Endodermal cell (in vitro differentiated cells): ENCODE results near the gene PTGFR. TPM values are rescaled to one million over a fixed set of nuclear protein-coding genes. Genes with fewer than 3 reads are reported as not detected.

Source experiments
- DNase-seq: peaks from one replicate; pipeline ENCODE4 v3.0.0-alpha.2; 2017
- H3K27ac ChIP-seq: 2 replicates; pipeline ENCODE4 v1.5.1; 2013; ENCODE audit warnings: mild to moderate bottlenecking, low read depth, low read length, moderate library complexity
- H3K27me3 ChIP-seq: 2 replicates; pipeline ENCODE4 v1.6.1; 2013; ENCODE audit warnings: mild to moderate bottlenecking, low read length, moderate library complexity; ENCODE audit not compliant: insufficient read depth, control insufficient read depth, poor library complexity, severe bottlenecking
- H3K36me3 ChIP-seq: 2 replicates; pipeline ENCODE4 v1.7.0; 2013; ENCODE audit warnings: mild to moderate bottlenecking, low read length, moderate library complexity; ENCODE audit not compliant: control insufficient read depth, insufficient read depth
- H3K4me1 ChIP-seq: one replicate; pipeline ENCODE4 v1.7.0; 2013; ENCODE audit warnings: low read length; ENCODE audit not compliant: control insufficient read depth, insufficient read depth
- H3K4me3 ChIP-seq: 2 replicates; pipeline ENCODE4 v1.5.1; 2013; ENCODE audit warnings: mild to moderate bottlenecking, low read length, moderate library complexity
- H3K9ac ChIP-seq: 2 replicates; pipeline ENCODE4 v1.6.1; 2013; ENCODE audit warnings: mild to moderate bottlenecking, low read length, moderate library complexity; ENCODE audit not compliant: poor library complexity, severe bottlenecking; ENCODE audit errors: extremely low read depth
- H3K9me3 ChIP-seq: 2 replicates; pipeline ENCODE4 v1.6.1; 2013; ENCODE audit warnings: mild to moderate bottlenecking, low read length, moderate library complexity; ENCODE audit not compliant: control insufficient read depth
- H3K27ac Mint-ChIP-seq: 2 replicates; pipeline ENCODE4 v1.8.0; 2020; ENCODE audit warnings: mixed read lengths
- H3K27me3 Mint-ChIP-seq: 2 replicates; pipeline ENCODE4 v1.8.0; 2021; ENCODE audit warnings: mild to moderate bottlenecking, mixed read lengths; ENCODE audit not compliant: insufficient read depth
- H3K36me3 Mint-ChIP-seq: 2 replicates; pipeline ENCODE4 v1.8.0; 2020; ENCODE audit warnings: low read depth, mixed read lengths
- H3K4me1 Mint-ChIP-seq: 2 replicates; pipeline ENCODE4 v1.8.0; 2020; ENCODE audit warnings: mixed read lengths
- H3K4me3 Mint-ChIP-seq: 2 replicates; pipeline ENCODE4 v1.8.0; 2020; ENCODE audit warnings: mild to moderate bottlenecking, moderate library complexity, mixed read lengths
- H3K9me3 Mint-ChIP-seq: 2 replicates; pipeline ENCODE4 v1.8.0; 2020; ENCODE audit warnings: mild to moderate bottlenecking, mixed read lengths
- CTCF ChIP-seq: fragments of 200-600 bp; sonication (generic); conservative IDR thresholded peaks from 2 replicates; pipeline ENCODE4 v1.5.0; 2021; ENCODE audit warnings: antibody characterized with exemption, mild to moderate bottlenecking
- WGBS, 2 experiments: methylation state at CpG; one replicate each; pipeline versions ENCODE4 v1.1.5 to v1.1.7; 2013; ENCODE audit warnings: missing lambda C conversion rate in 2 of 2, mixed read lengths in 1 of 2; ENCODE audit not compliant: insufficient coverage in 1 of 2, insufficient read length in 1 of 2; 5-methylcytosine and 5-hydroxymethylcytosine counted together
- long read RNA-seq, 4 experiments: library from polyadenylated mRNA in 2 of 4; library from RNA in 1 of 4; library from capped mRNA in 1 of 4; stranded (forward) in 3 of 4; unstranded in 1 of 4; transcript quantifications; one replicate each; pipeline ENCODE4 v2.0.0, GENCODE V29; 2020 to 2021; ENCODE audit warnings: inconsistent platforms in 1 of 4
- polyA plus RNA-seq, 2 experiments: library from polyadenylated mRNA; stranded (reverse); fragments of 50-300 nt; gene quantifications; one replicate each; pipeline ENCODE4 v1.2.3, GENCODE V29; 2013
- total RNA-seq, 2 donors: library from RNA; stranded (reverse); fragmentation: NEBNext Ultra II Directional in 1 of 2; extraction: Animal tissue kit (Norgen Biotek cat#: 25700) in 1 of 2; gene quantifications; 2 replicates in 1 of 2; 3 replicates in 1 of 2; pipeline ENCODE4 v1.2.1, GENCODE V29; 2021

PTGFR gene
- under 1 TPM; 0.09 to 0.38 TPM for total RNA-seq
- 0.78 TPM for polyA plus RNA-seq (2013, experiment 1 of 2)
- polyA plus RNA-seq (2013, experiment 2 of 2), result 0.70 TPM
- long read RNA-seq, experiment 1, result 0 reads
- long read RNA-seq, experiment 2, result 0 reads
- long read RNA-seq, experiment 3, full-length matches to known transcripts, result 1 of 1 reads
- long read RNA-seq, experiment 3, partial matches to known transcripts, result 0 of 1 reads
- long read RNA-seq, experiment 3, other reads (novel, unspliced or antisense), result 0 of 1 reads
- long read RNA-seq, experiment 4, result 0 reads

- H3K36me3 Mint-ChIP-seq, result no peaks in the 10 kb centered on the region
- 0 to 1% methylated on average over 11 to 42 of the region's 42 CpGs for WGBS, 2 experiments
- H3K27ac Mint-ChIP-seq, result no peak within 1 kb of the TSS
- Histone ChIP-seq H3K9ac (no peak within 1 kb of the TSS), H3K36me3 (no peaks in the 10 kb centered on the region), H3K9me3 (no peaks in the 10 kb centered on the region), H3K4me1 (no peaks in the 10 kb centered on the region), H3K27ac (no peak within 1 kb of the TSS), H3K27me3 (peaks cover 45% of the 10 kb centered on the region), H3K4me3 (peak within 1 kb of the TSS; percentile 91)
- TF ChIP-seq CTCF, result no peak
- H3K27me3 Mint-ChIP-seq, result peaks cover 94% of the 10 kb centered on the region
- peaks cover 10% of the 10 kb centered on the region for H3K4me1 Mint-ChIP-seq
- H3K9me3 Mint-ChIP-seq, result peaks cover 10% of the 10 kb centered on the region
- DNase-seq, result peak; percentile 79
- peak within 1 kb of the TSS; percentile 61 for H3K4me3 Mint-ChIP-seq
Measured at GRCh38 chr1:78490861-78491450, at the start of gene PTGFR. TSS of gene PTGFR (plus strand) at chr1:78490974. CDS start at chr1:78492744, 1,770 bp downstream.

- no peak for TF ChIP-seq CTCF
- peaks cover 8% of the 10 kb centered on the region for H3K9me3 ChIP-seq
- H3K4me3 ChIP-seq, result no peak overlapping the region
- Mint-ChIP-seq H3K4me3 (no peak overlapping the region), H3K27me3 (no peaks in the 10 kb centered on the region), H3K4me1 (peaks cover 7% of the 10 kb centered on the region), H3K36me3 (no peaks in the 10 kb centered on the region), H3K9me3 (peaks cover 4% of the 10 kb centered on the region), H3K27ac (no peak overlapping the region)
- H3K4me1 ChIP-seq, result peaks cover 7% of the 10 kb centered on the region
- no peaks in the 10 kb centered on the region for H3K36me3 ChIP-seq
- no peak for DNase-seq
- no peaks in the 10 kb centered on the region for H3K27me3 ChIP-seq
- 78 to 85% methylated on average over 2 to 3 of the region's 3 CpGs for WGBS, 2 experiments
- H3K27ac ChIP-seq, result no peak overlapping the region
- H3K9ac ChIP-seq, result no peak overlapping the region
Measured at GRCh38 chr1:78441921-78442320, 48.9 kb upstream of the PTGFR start.

- no peaks in the 10 kb centered on the region for H3K36me3 ChIP-seq
- H3K27me3 Mint-ChIP-seq, result no peaks in the 10 kb centered on the region
- no peak for DNase-seq
- peaks cover 12% of the 10 kb centered on the region for H3K4me1 Mint-ChIP-seq
- H3K27ac ChIP-seq, result no peak overlapping the region
- H3K4me3 Mint-ChIP-seq, result no peak overlapping the region
- no peak overlapping the region for H3K9ac ChIP-seq
- H3K9me3 ChIP-seq, result peaks cover 27% of the 10 kb centered on the region
- peaks cover 4% of the 10 kb centered on the region for H3K9me3 Mint-ChIP-seq
- H3K4me3 ChIP-seq, result no peak overlapping the region
- TF ChIP-seq CTCF, result no peak
- H3K27me3 ChIP-seq, result no peaks in the 10 kb centered on the region
- H3K36me3 Mint-ChIP-seq, result no peaks in the 10 kb centered on the region
- H3K4me1 ChIP-seq, result peaks cover 7% of the 10 kb centered on the region
- H3K27ac Mint-ChIP-seq, result no peak overlapping the region
Measured at GRCh38 chr1:78447086-78447485, 43.7 kb upstream of the PTGFR start.
